ENCODE results near the gene SGCG. TPM values are rescaled to one million over a fixed set of nuclear protein-coding genes. Genes with fewer than 3 reads are reported as not detected.

Gene SGCG
- total RNA-seq, 1 experiment from 2014 or later = not detected

DNA sequence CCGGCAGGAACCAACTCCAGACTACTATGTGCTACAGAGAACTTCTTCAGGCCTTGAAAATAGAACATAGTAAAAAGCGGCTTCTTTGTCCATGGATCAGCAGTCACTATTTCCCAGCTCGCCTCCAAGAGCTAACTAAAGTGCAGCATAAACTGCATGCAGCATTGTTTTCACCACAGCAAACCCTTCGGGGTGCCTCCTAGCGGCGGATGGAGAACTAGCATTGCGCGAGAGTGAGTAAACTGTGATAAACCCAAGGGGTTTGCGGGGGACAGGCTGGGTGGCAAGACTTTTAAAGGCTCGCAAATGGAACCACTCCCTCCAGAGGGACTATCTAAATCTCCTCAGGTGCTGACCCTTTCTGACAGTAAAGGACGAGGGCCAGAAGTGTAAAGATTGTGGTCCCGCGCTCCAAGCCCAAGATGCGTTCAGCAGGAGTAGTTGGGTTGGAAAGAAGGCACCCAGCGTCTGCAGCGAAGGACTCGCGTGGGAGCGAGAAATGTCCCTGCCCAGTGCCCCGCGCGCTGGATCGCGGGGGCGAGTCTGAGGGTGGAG is 21.5 kb upstream of the SGCG start:
- H4K91ac ChIP-seq (ENCODE audit: insufficient read length, low read depth, low read length) = no peak overlapping the region
- H2BK12ac ChIP-seq (ENCODE audit: insufficient read length, low read depth, low read length) = no peak overlapping the region
- no peak overlapping the region for H2AK5ac ChIP-seq (ENCODE audit: insufficient read length, low read length)
- H3K27ac Mint-ChIP-seq = 0 out of 7 replicates have a peak overlapping the region, but pooled peaks of 1 of the 3 experiments have one; percentile 40
- no peaks in the 10 kb centered on the region for H3K4me1 ChIP-seq (ENCODE audit: insufficient read depth, low read length)
- no peaks in the 10 kb centered on the region for H4K20me1 ChIP-seq (ENCODE audit: control insufficient read depth, insufficient read depth, insufficient read length)
- no peak overlapping the region for H4K5ac ChIP-seq (ENCODE audit: insufficient read length, low read depth, low read length)
- no peak overlapping the region for H3K18ac ChIP-seq (ENCODE audit: insufficient read length, low read depth, low read length)
- H3K23ac ChIP-seq (ENCODE audit: insufficient read length, low read depth, low read length) = no peak overlapping the region
- H2BK20ac ChIP-seq (ENCODE audit: low read depth, low read length, poor library complexity, severe bottlenecking) = no peak overlapping the region
- H3K9ac ChIP-seq (ENCODE audit: extremely low read depth, insufficient read length, low read length) = no peak overlapping the region
- no peak overlapping the region for H2BK120ac ChIP-seq (ENCODE audit: low read depth, low read length, poor library complexity, severe bottlenecking)
- peak overlapping the region; percentile 94 for H3K4me2 ChIP-seq (ENCODE audit: insufficient read depth, insufficient read length, low read length)
- no peaks in the 10 kb centered on the region; a peak in 3 of 7 replicates for H3K36me3 Mint-ChIP-seq (ENCODE audit: insufficient read depth in 1 of 3, low read depth in 3 of 3)
- H3K27ac ChIP-seq (ENCODE audit: insufficient read length, low read depth, low read length) = no peak overlapping the region
- H3K56ac ChIP-seq (ENCODE audit: insufficient read length, low read depth, low read length) = no peak overlapping the region
- H3K4me3 Mint-ChIP-seq = peak overlapping the region; percentile 91 to 97
- H3K14ac ChIP-seq (ENCODE audit: insufficient read depth, low read length) = no peak overlapping the region
- no peak overlapping the region for H3K4ac ChIP-seq (ENCODE audit: low read depth, low read length)
- H3K27me3 Mint-ChIP-seq (ENCODE audit: low read depth) = peaks cover 32% of the 10 kb centered on the region
- no peaks in the 10 kb centered on the region for H3K9me3 ChIP-seq (ENCODE audit: control insufficient read depth, low read depth, low read length)
- no peak overlapping the region for H4K8ac ChIP-seq (replicated peaks; ENCODE audit: insufficient read length, low read depth, low read length)
- H3K79me1 ChIP-seq (ENCODE audit: insufficient read depth, low read depth, low read length, poor library complexity, severe bottlenecking) = no peaks in the 10 kb centered on the region
- peaks cover 4% of the 10 kb centered on the region for H3K23me2 ChIP-seq (ENCODE audit: insufficient read length, low read depth, low read length, poor library complexity, severe bottlenecking)
- peaks cover 7 to 8% of the 10 kb centered on the region in 2 experiments for H3K4me1 Mint-ChIP-seq
- TF ChIP-seq, protein P1, sequence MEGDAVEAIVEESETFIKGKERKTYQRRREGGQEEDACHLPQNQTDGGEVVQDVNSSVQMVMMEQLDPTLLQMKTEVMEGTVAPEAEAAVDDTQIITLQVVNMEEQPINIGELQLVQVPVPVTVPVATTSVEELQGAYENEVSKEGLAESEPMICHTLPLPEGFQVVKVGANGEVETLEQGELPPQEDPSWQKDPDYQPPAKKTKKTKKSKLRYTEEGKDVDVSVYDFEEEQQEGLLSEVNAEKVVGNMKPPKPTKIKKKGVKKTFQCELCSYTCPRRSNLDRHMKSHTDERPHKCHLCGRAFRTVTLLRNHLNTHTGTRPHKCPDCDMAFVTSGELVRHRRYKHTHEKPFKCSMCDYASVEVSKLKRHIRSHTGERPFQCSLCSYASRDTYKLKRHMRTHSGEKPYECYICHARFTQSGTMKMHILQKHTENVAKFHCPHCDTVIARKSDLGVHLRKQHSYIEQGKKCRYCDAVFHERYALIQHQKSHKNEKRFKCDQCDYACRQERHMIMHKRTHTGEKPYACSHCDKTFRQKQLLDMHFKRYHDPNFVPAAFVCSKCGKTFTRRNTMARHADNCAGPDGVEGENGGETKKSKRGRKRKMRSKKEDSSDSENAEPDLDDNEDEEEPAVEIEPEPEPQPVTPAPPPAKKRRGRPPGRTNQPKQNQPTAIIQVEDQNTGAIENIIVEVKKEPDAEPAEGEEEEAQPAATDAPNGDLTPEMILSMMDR (conservative IDR thresholded peaks at IDR 0.05) = peak; percentile 88
- H3T11ph ChIP-seq (ENCODE audit: low read length) = no peak overlapping the region
- H3K9me3 Mint-ChIP-seq = peaks cover 0 to 2% of the 10 kb centered on the region in 2 experiments; a peak in 3 of 5 replicates
- peaks cover 8% of the 10 kb centered on the region; the same call in 1 of the 2 replicates for H3K27me3 ChIP-seq (ENCODE audit: insufficient read depth, low read length)
- H2BK5ac ChIP-seq (ENCODE audit: insufficient read length, low read length) = no peak overlapping the region
- peak; percentile 76 for DNase-seq
- H2BK15ac ChIP-seq (ENCODE audit: low read depth, low read length) = no peak overlapping the region
- WGBS (ENCODE audit: extremely low coverage, insufficient read length, low lambda C conversion rate) = no CpG with 5 or more reads among the region's 25 CpGs
- H2AFZ ChIP-seq (ENCODE audit: low read length) = peak overlapping the region; percentile 71
- no peaks in the 10 kb centered on the region for H3K79me2 ChIP-seq (ENCODE audit: insufficient read depth, low read length)

Data from H9 (cell line).